Measurements from ENCODE around the gene COL27A1.

DNA sequence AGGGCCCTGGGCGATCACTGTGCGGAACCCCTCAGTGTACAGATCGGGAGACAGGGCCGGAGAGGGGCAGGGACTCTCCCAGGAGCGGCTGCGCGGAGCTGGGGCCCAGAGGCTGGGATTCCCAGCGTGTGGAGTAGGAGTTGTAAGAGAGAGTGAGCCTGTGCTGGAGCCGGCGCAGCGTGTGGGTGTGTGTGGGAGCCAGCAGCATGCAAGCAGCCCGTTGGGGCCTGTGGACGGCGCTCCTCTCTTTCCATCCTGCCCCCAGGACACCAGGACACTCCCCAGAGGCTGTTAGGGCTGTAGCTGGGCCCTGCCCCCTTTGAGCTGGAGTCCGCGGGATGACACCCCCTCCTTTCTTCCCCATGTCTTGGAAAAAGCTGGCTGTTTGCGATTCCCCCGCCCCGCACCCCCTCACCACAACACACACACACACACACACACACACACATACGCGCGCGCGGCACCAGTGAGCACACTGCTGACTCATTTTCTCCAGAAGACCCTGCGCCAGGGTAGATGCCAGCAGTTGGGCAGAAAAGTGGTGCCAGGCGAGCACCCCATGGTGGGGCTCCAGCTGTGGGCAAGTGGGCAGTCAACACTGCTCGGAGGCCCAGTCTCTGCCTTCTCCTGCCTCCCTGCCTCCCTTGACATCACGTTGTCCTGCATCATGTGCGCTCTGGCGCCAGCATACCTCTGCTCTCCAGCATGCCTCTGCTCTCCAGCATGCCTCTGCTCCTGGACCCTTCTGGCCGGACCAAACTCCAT lies 1.5 kb downstream of the COL27A1 start:
- TF ChIP-seq POLR2A (IDR thresholded peaks at IDR 0.05; ENCODE audit: low read length), result no peak
- no peak for TF ChIP-seq GATA1 (IDR thresholded peaks at IDR 0.05; ENCODE audit: low read depth, low read length)

Measured in erythroblast (primary cell).